HepG2 (cell line): Measurements from ENCODE around the gene FOXN3. TPM values are rescaled to one million over a fixed set of nuclear protein-coding genes. Genes with fewer than 3 reads are reported as not detected.

Experiments
- AFF4 ChIP-seq: sonication (generic); formaldehyde crosslinking; IDR thresholded peaks from 2 replicates; pipeline ENCODE4 v1.4.0; 2020; ENCODE audit warnings: missing genetic modification reagents
- DR1 ChIP-seq: sonication (generic); formaldehyde crosslinking; IDR thresholded peaks from 2 replicates; pipeline ENCODE4 v1.8.0; 2021; ENCODE audit warnings: mild to moderate bottlenecking, missing genetic modification reagents, inconsistent platforms
- FOXP4 ChIP-seq: sonication (generic); formaldehyde crosslinking; IDR thresholded peaks from 2 replicates; pipeline ENCODE4 v1.4.0; 2020; ENCODE audit warnings: missing genetic modification reagents
- GABPA ChIP-seq, 2 experiments: IDR thresholded peaks; 2 replicates each; pipeline ENCODE4 v1.6.1; 2011 to 2016; ENCODE audit warnings: low read depth in 2 of 2, low read length in 1 of 2, missing biosample characterization in 1 of 2, missing genetic modification characterization in 1 of 2
- IRF9 ChIP-seq: sonication (generic); formaldehyde crosslinking; IDR thresholded peaks from 2 replicates; pipeline ENCODE4 v1.8.0; 2022; ENCODE audit warnings: missing genetic modification reagents, mild to moderate bottlenecking, borderline replicate concordance
- KAT8 ChIP-seq: IDR thresholded peaks from 2 replicates; pipeline ENCODE4 v1.6.1; 2016; ENCODE audit warnings: missing genetic modification reagents, missing compliant biosample characterization
- MAFG ChIP-seq: sonication (generic); formaldehyde crosslinking; IDR thresholded peaks from 2 replicates; pipeline ENCODE4 v1.5.1; 2020; ENCODE audit warnings: mild to moderate bottlenecking, missing genetic modification reagents
- TBX2 ChIP-seq: sonication (generic); formaldehyde crosslinking; IDR thresholded peaks from 2 replicates; pipeline ENCODE4 v1.5.0; 2020; ENCODE audit warnings: missing genetic modification reagents, mild to moderate bottlenecking, borderline replicate concordance
- TRAFD1 ChIP-seq: sonication (generic); formaldehyde crosslinking; IDR thresholded peaks from 2 replicates; pipeline ENCODE4 v1.5.1; 2020; ENCODE audit warnings: missing genetic modification reagents, mild to moderate bottlenecking, borderline replicate concordance
- ZBTB4 ChIP-seq: sonication (generic); formaldehyde crosslinking; IDR thresholded peaks from 2 replicates; pipeline ENCODE4 v1.4.0; 2020; ENCODE audit warnings: missing genetic modification reagents, mild to moderate bottlenecking, borderline replicate concordance
- ZNF264 ChIP-seq: sonication (generic); formaldehyde crosslinking; IDR thresholded peaks from 2 replicates; pipeline ENCODE4 v1.4.0; 2020; ENCODE audit warnings: missing genetic modification reagents
- ZNF546 ChIP-seq: sonication (generic); formaldehyde crosslinking; conservative IDR thresholded peaks from 2 replicates; pipeline ENCODE4 v1.8.1; 2023; ENCODE audit warnings: mild to moderate bottlenecking, missing genetic modification reagents
- ZNF773 ChIP-seq: sonication (generic); formaldehyde crosslinking; IDR thresholded peaks from 2 replicates; pipeline ENCODE4 v1.4.0; 2020; ENCODE audit warnings: missing genetic modification reagents, borderline replicate concordance
- polyA plus RNA-seq, 8 experiments: library from polyadenylated mRNA; depleted of rRNA in 3 of 8; stranded (reverse) in 7 of 8; unstranded in 1 of 8; fragments of >200 nt; fragmentation: Illumina TruSeq in 4 of 8; extraction: Trizol in 4 of 8; gene quantifications; 2 replicates each; pipeline versions ENCODE4 v1.2.1 to v1.2.3, GENCODE V29; 2011 to 2016; ENCODE audit warnings: low read depth in 4 of 8, missing spikeins in 1 of 8, mixed read lengths in 1 of 8; ENCODE audit not compliant: insufficient read depth in 1 of 8
- total RNA-seq, 5 experiments: library from RNA; depleted of rRNA; stranded (reverse); fragments of >200 nt; fragmentation: Illumina TruSeq; extraction: Trizol; gene quantifications; 2 replicates each; pipeline ENCODE4 v1.2.3, GENCODE V29; 2016; ENCODE audit warnings: low read depth in 1 of 5

Gene FOXN3
- total and polyA plus RNA-seq, 2 of the 13 experiments (the other 11 are each of a cell fraction or from before 2014, with no cell fraction given) = 32.4 to 70.2 TPM

GRCh38 chr14:89417465-89418225 is 612 bp upstream of the FOXN3 start (continued):
- TF ChIP-seq AFF4 (CRISPR knock-in tag) (0 out of 2 replicates have a peak, but pooled peaks have one; percentile 35), GABPA (IDR thresholded peaks at IDR 0.05; ENCODE audit: low read depth, low read length) (no peak), GABPA (CRISPR knock-in tag; IDR thresholded peaks at IDR 0.05; ENCODE audit: low read depth) (no peak), IRF9 (CRISPR knock-in tag) (peak; percentile 59; the same call in 1 of the 2 replicates), FOXP4 (CRISPR knock-in tag) (0 out of 2 replicates have a peak, but pooled peaks have one; percentile 24), MAFG (CRISPR knock-in tag) (no peak), ZNF264 (CRISPR knock-in tag) (0 out of 2 replicates have a peak, but pooled peaks have one; percentile 25), ZNF773 (CRISPR knock-in tag) (0 out of 2 replicates have a peak, but pooled peaks have one; percentile 35), TRAFD1 (CRISPR knock-in tag) (no peak), ZBTB4 (CRISPR knock-in tag) (no peak), DR1 (no peak), KAT8 (no peak), TBX2 (CRISPR knock-in tag) (no peak), ZNF546 (CRISPR knock-in tag) (no peak)
